ENCODE data around the gene AFDN.
A peak's percentile ranks its signal among the peaks of the same experiment; 100 is the strongest.

Gene AFDN

GRCh38 chr6:167800549-167800948 is 26.2 kb upstream of the AFDN start:
- Histone ChIP-seq H2BK15ac (ENCODE audit: low read length) (no peak overlapping the region), H3K27me3 (ENCODE audit: control insufficient read depth in 3 of 3, insufficient read depth in 3 of 3, low read depth in 1 of 3, low read length in 3 of 3) (no peaks in the 10 kb centered on the region)

DNA sequence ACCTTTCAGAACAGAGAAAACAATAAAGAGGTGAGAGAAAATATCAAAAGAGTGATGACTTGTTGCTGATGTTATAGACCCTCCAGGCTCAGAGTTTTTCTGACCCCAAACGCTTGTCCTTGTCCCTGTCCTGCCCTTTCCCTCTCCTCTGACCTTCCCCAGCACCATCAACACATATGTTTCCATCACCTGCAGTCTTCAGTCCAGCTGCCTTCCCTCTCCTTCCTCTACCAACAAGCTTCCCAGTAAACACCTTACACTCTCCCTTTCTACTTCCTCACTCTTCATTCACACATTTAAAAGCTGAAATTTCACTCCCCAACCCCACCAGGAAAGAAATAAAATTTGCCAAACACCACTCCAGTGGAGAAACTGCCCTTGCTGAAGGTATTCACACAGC is 25.4 kb upstream of the AFDN start:
- no peak overlapping the region for H3K27ac ChIP-seq (replicated peaks; ENCODE audit: low read length)
- H3K9ac ChIP-seq (ENCODE audit: low read depth, low read length, poor library complexity): no peak overlapping the region
- no peaks in the 10 kb centered on the region for H3K36me3 ChIP-seq (replicated peaks in 1 of 2; ENCODE audit: control insufficient read depth in 2 of 2, insufficient read depth in 2 of 2, low read length in 2 of 2)
- no peak overlapping the region for H2BK15ac ChIP-seq (ENCODE audit: low read length)
- no peak overlapping the region for H2AK5ac ChIP-seq (ENCODE audit: low read depth, low read length)
- H2BK5ac ChIP-seq (ENCODE audit: low read length): no peak overlapping the region
- WGBS, 2 donors (ENCODE audit: extremely low coverage in 2 of 2, insufficient read length in 2 of 2, insufficient replicate concordance in 1 of 2): no CpG with 5 or more reads among the region's 1 CpG
- H4K91ac ChIP-seq (ENCODE audit: low read depth, low read length, poor library complexity): no peak overlapping the region
- no peak overlapping the region for H3K23ac ChIP-seq (ENCODE audit: low read depth, low read length, poor library complexity)
- no peak overlapping the region for H2BK12ac ChIP-seq (ENCODE audit: low read length)
- no peak overlapping the region for H3K4me3 ChIP-seq (ENCODE audit: low read length in 2 of 2)
- H3K14ac ChIP-seq (ENCODE audit: low read length): no peak overlapping the region
- H3K4me1 ChIP-seq (ENCODE audit: control insufficient read depth in 2 of 2, insufficient read depth in 1 of 2, low read depth in 1 of 2, low read length in 2 of 2): peaks cover 1 to 2% of the 10 kb centered on the region in 2 donors
- H3K4ac ChIP-seq (ENCODE audit: low read length): no peak overlapping the region
- no peak overlapping the region for H3K4me2 ChIP-seq (ENCODE audit: insufficient read depth, low read length, poor library complexity, severe bottlenecking)
- H3K27me3 ChIP-seq (ENCODE audit: control insufficient read depth in 3 of 3, insufficient read depth in 3 of 3, low read depth in 1 of 3, low read length in 3 of 3): no peaks in the 10 kb centered on the region
- no peak overlapping the region for H2AFZ ChIP-seq (ENCODE audit: low read length)
- no peak overlapping the region for H4K8ac ChIP-seq (ENCODE audit: low read depth, low read length)
- DNase-seq (ENCODE audit: low spot score): no peak
- no peak overlapping the region for H2BK120ac ChIP-seq (ENCODE audit: low read depth, low read length)
- H3K9me3 ChIP-seq (replicated peaks in 1 of 2; ENCODE audit: control insufficient read depth in 2 of 2, insufficient read depth in 1 of 2, low read depth in 1 of 2, low read length in 2 of 2): no peaks in the 10 kb centered on the region
- H3K18ac ChIP-seq (ENCODE audit: low read length): no peak overlapping the region
- no peaks in the 10 kb centered on the region for H3K79me1 ChIP-seq (ENCODE audit: low read depth, low read length)

More at GRCh38 chr6:167800549-167800948, 26.2 kb upstream of the AFDN start:
- Histone ChIP-seq H4K91ac (ENCODE audit: low read depth, low read length, poor library complexity) (no peak overlapping the region), H2AK5ac (ENCODE audit: low read depth, low read length) (no peak overlapping the region), H2AFZ (ENCODE audit: low read length) (no peak overlapping the region), H3K9ac (ENCODE audit: low read depth, low read length, poor library complexity) (no peak overlapping the region), H3K9me3 (replicated peaks in 1 of 2; ENCODE audit: control insufficient read depth in 2 of 2, insufficient read depth in 1 of 2, low read depth in 1 of 2, low read length in 2 of 2) (no peaks in the 10 kb centered on the region), H2BK12ac (ENCODE audit: low read length) (no peak overlapping the region), H3K4me2 (ENCODE audit: insufficient read depth, low read length, poor library complexity, severe bottlenecking) (no peak overlapping the region), H3K79me1 (ENCODE audit: low read depth, low read length) (no peaks in the 10 kb centered on the region), H4K8ac (ENCODE audit: low read depth, low read length) (no peak overlapping the region), H3K27ac (replicated peaks; ENCODE audit: low read length) (no peak overlapping the region), H3K4ac (ENCODE audit: low read length) (no peak overlapping the region), H2BK5ac (ENCODE audit: low read length) (no peak overlapping the region), H3K18ac (ENCODE audit: low read length) (no peak overlapping the region), H2BK120ac (ENCODE audit: low read depth, low read length) (no peak overlapping the region), H3K14ac (ENCODE audit: low read length) (no peak overlapping the region), H3K23ac (ENCODE audit: low read depth, low read length, poor library complexity) (no peak overlapping the region), H3K36me3 (replicated peaks in 1 of 2; ENCODE audit: control insufficient read depth in 2 of 2, insufficient read depth in 2 of 2, low read length in 2 of 2) (no peaks in the 10 kb centered on the region), H3K4me1 (ENCODE audit: control insufficient read depth in 2 of 2, insufficient read depth in 1 of 2, low read depth in 1 of 2, low read length in 2 of 2) (peaks cover 0 to 4% of the 10 kb centered on the region in 2 donors), H3K4me3 (ENCODE audit: low read length in 2 of 2) (no peak overlapping the region)
- no CpG with 5 or more reads among the region's 6 CpGs for WGBS, 2 donors (ENCODE audit: extremely low coverage in 2 of 2, insufficient read length in 2 of 2, insufficient replicate concordance in 1 of 2)
- no peak for DNase-seq (ENCODE audit: low spot score)

DNA sequence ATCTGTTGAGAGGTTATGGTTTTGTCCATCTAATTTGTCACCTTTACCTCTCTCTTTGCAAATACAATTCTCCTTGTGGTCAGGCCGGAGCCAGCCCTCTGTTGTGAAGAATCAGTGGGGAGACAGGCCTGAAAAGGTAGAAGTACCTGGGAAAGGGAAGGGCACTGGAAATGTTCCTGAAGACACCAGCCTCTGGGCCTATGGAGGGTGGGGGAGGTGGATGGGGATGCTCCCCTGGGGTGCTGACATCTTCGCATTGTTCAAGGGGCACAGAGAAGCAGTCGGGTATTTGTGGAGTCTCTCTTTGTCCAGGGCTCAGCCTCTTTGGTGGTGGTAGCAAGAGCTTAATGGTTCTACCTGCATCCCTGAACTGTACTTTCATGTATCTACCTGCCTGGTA is 24.4 kb upstream of the AFDN start:
- H3K27ac ChIP-seq (replicated peaks; ENCODE audit: low read length): no peak overlapping the region

DNA sequence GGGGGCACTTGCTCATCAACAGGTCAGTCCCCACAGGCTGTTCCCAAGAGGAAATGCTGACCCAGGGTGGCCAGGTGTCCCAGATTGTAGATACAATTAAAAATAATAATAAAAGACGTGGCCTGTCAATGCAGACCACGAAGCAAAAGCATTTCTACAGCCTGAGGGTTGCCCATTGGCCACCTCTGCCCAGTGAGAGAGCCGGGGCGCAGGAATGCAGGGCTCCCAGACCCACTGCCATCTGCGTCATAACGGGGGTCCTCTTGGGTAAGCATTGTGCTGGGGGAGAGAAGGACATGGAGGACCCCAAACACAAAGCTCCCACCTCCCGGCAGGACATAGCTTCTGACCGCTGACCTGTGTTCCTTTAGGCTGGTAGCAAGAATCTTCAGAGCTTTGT is 22.9 kb upstream of the AFDN start:
- H3K9ac ChIP-seq (ENCODE audit: low read depth, low read length, poor library complexity): no peak overlapping the region
- H2AK5ac ChIP-seq (ENCODE audit: low read depth, low read length): peak overlapping the region; percentile 27
- no peaks in the 10 kb centered on the region for H3K36me3 ChIP-seq (replicated peaks in 1 of 2; ENCODE audit: control insufficient read depth in 2 of 2, insufficient read depth in 2 of 2, low read length in 2 of 2)
- no peaks in the 10 kb centered on the region for H3K27me3 ChIP-seq (ENCODE audit: control insufficient read depth in 3 of 3, insufficient read depth in 3 of 3, low read depth in 1 of 3, low read length in 3 of 3)
- no peak overlapping the region for H2BK120ac ChIP-seq (ENCODE audit: low read depth, low read length)
- H3K4me3 ChIP-seq (ENCODE audit: low read length in 2 of 2): no peak overlapping the region
- H2BK15ac ChIP-seq (ENCODE audit: low read length): peak overlapping the region; percentile 21
- H2BK12ac ChIP-seq (ENCODE audit: low read length): no peak overlapping the region
- no CpG with 5 or more reads among the region's 8 CpGs for WGBS, 2 donors (ENCODE audit: extremely low coverage in 2 of 2, insufficient read length in 2 of 2, insufficient replicate concordance in 1 of 2)
- H3K23ac ChIP-seq (ENCODE audit: low read depth, low read length, poor library complexity): no peak overlapping the region
- peaks cover 1 to 2% of the 10 kb centered on the region in 2 donors for H3K4me1 ChIP-seq (ENCODE audit: control insufficient read depth in 2 of 2, insufficient read depth in 1 of 2, low read depth in 1 of 2, low read length in 2 of 2)
- no peak for DNase-seq (ENCODE audit: low spot score)
- H2BK5ac ChIP-seq (ENCODE audit: low read length): no peak overlapping the region
- H3K4ac ChIP-seq (ENCODE audit: low read length): no peak overlapping the region
- H4K8ac ChIP-seq (ENCODE audit: low read depth, low read length): no peak overlapping the region
- no peak overlapping the region for H2AFZ ChIP-seq (ENCODE audit: low read length)
- no peak overlapping the region for H3K27ac ChIP-seq (replicated peaks; ENCODE audit: low read length)
- H3K18ac ChIP-seq (ENCODE audit: low read length): no peak overlapping the region
- no peaks in the 10 kb centered on the region for H3K79me1 ChIP-seq (ENCODE audit: low read depth, low read length)
- no peak overlapping the region for H3K14ac ChIP-seq (ENCODE audit: low read length)
- no peak overlapping the region for H4K91ac ChIP-seq (ENCODE audit: low read depth, low read length, poor library complexity)
- H3K9me3 ChIP-seq (replicated peaks in 1 of 2; ENCODE audit: control insufficient read depth in 2 of 2, insufficient read depth in 1 of 2, low read depth in 1 of 2, low read length in 2 of 2): no peaks in the 10 kb centered on the region
- no peak overlapping the region for H3K4me2 ChIP-seq (ENCODE audit: insufficient read depth, low read length, poor library complexity, severe bottlenecking)

More for the DNA sequence above, 24.4 kb upstream of the AFDN start:
- Histone ChIP-seq H3K18ac (ENCODE audit: low read length) (no peak overlapping the region), H4K91ac (ENCODE audit: low read depth, low read length, poor library complexity) (no peak overlapping the region), H3K4ac (ENCODE audit: low read length) (no peak overlapping the region), H2BK15ac (ENCODE audit: low read length) (no peak overlapping the region), H3K9me3 (replicated peaks in 1 of 2; ENCODE audit: control insufficient read depth in 2 of 2, insufficient read depth in 1 of 2, low read depth in 1 of 2, low read length in 2 of 2) (no peaks in the 10 kb centered on the region), H2BK120ac (ENCODE audit: low read depth, low read length) (no peak overlapping the region), H2AK5ac (ENCODE audit: low read depth, low read length) (no peak overlapping the region), H3K4me3 (ENCODE audit: low read length in 2 of 2) (no peak overlapping the region), H4K8ac (ENCODE audit: low read depth, low read length) (no peak overlapping the region), H3K27me3 (ENCODE audit: control insufficient read depth in 3 of 3, insufficient read depth in 3 of 3, low read depth in 1 of 3, low read length in 3 of 3) (no peaks in the 10 kb centered on the region), H3K23ac (ENCODE audit: low read depth, low read length, poor library complexity) (no peak overlapping the region), H3K4me2 (ENCODE audit: insufficient read depth, low read length, poor library complexity, severe bottlenecking) (no peak overlapping the region), H3K14ac (ENCODE audit: low read length) (no peak overlapping the region), H2BK5ac (ENCODE audit: low read length) (no peak overlapping the region), H2AFZ (ENCODE audit: low read length) (no peak overlapping the region), H3K36me3 (replicated peaks in 1 of 2; ENCODE audit: control insufficient read depth in 2 of 2, insufficient read depth in 2 of 2, low read length in 2 of 2) (no peaks in the 10 kb centered on the region), H3K79me1 (ENCODE audit: low read depth, low read length) (no peaks in the 10 kb centered on the region), H3K9ac (ENCODE audit: low read depth, low read length, poor library complexity) (no peak overlapping the region), H3K4me1 (ENCODE audit: control insufficient read depth in 2 of 2, insufficient read depth in 1 of 2, low read depth in 1 of 2, low read length in 2 of 2) (peaks cover 1 to 2% of the 10 kb centered on the region in 2 donors), H2BK12ac (ENCODE audit: low read length) (no peak overlapping the region)
- no peak for DNase-seq (ENCODE audit: low spot score)
- no CpG with 5 or more reads among the region's 3 CpGs for WGBS, 2 donors (ENCODE audit: extremely low coverage in 2 of 2, insufficient read length in 2 of 2, insufficient replicate concordance in 1 of 2)

Data from neuronal stem cell (in vitro differentiated cells).